GM12872 (cell line): ENCODE measurements around the gene MTTP.

Source experiments
- TF ChIP-seq, protein P1 (sequence below): IDR thresholded peaks from 3 replicates; pipeline ENCODE4 v1.5.1; 2011; ENCODE audit warnings: low read depth, mild to moderate bottlenecking, low read length, moderate library complexity; ENCODE audit not compliant: insufficient read depth

The MTTP gene

DNA sequence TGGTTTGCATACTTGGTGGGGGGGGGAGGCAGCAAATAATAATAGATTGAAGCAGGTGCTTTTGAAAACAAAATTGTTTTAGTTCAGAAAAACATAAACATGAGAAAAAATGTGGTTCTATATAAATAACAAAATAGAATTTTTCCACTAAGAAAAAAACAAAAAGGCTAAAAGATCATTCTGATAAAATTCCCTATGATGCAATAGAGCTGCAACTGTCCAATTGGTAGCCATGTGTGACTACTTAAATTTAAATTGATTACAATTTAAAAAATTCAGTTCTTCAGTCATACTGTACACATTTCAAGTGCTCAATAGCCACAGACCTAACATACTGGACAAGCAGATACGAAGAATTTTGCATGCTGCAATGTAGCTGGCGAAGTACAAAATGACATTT is 21.8 kb upstream of the MTTP start:
- TF ChIP-seq, protein P1, sequence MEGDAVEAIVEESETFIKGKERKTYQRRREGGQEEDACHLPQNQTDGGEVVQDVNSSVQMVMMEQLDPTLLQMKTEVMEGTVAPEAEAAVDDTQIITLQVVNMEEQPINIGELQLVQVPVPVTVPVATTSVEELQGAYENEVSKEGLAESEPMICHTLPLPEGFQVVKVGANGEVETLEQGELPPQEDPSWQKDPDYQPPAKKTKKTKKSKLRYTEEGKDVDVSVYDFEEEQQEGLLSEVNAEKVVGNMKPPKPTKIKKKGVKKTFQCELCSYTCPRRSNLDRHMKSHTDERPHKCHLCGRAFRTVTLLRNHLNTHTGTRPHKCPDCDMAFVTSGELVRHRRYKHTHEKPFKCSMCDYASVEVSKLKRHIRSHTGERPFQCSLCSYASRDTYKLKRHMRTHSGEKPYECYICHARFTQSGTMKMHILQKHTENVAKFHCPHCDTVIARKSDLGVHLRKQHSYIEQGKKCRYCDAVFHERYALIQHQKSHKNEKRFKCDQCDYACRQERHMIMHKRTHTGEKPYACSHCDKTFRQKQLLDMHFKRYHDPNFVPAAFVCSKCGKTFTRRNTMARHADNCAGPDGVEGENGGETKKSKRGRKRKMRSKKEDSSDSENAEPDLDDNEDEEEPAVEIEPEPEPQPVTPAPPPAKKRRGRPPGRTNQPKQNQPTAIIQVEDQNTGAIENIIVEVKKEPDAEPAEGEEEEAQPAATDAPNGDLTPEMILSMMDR, result no peak

DNA sequence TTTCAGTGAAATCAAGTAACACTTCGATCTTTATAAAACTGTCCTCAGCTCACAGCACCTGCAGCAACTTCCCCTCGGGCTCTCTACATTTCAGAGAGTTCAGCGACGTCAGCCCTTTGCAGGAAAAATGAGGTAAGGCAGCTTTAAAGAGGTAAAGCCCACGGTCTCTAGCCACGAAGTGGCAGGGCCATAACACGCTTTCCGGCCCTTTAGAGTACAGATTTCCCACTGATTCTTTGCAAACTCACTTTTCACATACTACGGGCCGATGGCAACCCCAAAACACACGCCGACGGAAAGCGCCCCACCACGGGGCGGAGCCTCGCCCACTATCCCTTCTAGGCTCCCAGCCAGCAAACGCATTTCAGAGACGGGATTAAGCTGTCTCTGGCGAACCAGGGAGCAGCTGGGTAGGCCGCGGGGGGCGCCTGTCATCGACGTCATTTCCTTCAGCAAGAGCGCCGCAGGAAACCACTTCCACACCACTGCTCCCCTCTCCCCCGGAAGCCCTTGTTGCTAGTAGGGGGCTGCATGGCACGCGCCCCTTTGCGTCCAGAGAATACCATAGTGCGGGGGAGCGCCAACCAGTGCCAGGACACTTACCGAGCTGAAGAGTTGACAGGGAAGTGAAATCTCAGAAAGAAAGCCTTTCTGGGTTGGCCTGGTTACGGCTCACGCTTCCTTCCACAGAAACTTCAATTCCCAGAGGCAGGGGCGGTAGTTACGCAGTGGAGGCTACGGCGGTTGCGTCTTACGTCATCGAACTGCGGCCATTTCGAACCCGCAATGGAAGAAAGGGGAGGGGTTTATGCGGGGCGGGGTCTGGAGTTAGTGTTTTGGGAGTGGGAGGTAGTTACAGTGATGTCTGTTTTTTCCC is 11.1 kb upstream of the MTTP start, which contains the start of gene TRMT10A:
Gene TRMT10A, minus strand, starts transcription at position 730 of the 877 bp plus-strand sequence. CDS start 4,701 bp downstream, outside the sequence.
- TF ChIP-seq, protein P1, result no peak

DNA sequence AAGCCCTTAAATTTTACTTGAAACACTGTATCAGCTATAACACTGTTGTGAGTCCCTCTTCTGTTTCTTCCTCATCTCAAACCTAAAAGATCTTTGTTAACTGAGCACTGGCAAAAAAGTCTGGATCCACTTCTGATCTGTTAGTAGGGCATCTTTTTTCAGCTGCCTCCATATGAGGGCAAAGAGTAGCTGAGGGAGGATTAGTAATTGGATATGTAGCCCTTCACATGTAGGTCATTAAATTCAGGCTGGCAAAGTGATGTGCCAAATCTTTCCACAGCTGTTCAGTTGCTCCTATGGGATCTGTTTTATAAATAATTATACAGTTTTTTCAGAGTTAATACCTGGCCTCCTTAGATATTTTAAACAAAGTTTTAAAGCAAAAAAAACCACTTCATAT is 9.7 kb upstream of the MTTP start:
- TF ChIP-seq, protein P1, result no peak

- TF ChIP-seq, protein P1, result no peak
Observed at GRCh38 chr4:99571883-99572282, 2.7 kb upstream of the MTTP start.

DNA sequence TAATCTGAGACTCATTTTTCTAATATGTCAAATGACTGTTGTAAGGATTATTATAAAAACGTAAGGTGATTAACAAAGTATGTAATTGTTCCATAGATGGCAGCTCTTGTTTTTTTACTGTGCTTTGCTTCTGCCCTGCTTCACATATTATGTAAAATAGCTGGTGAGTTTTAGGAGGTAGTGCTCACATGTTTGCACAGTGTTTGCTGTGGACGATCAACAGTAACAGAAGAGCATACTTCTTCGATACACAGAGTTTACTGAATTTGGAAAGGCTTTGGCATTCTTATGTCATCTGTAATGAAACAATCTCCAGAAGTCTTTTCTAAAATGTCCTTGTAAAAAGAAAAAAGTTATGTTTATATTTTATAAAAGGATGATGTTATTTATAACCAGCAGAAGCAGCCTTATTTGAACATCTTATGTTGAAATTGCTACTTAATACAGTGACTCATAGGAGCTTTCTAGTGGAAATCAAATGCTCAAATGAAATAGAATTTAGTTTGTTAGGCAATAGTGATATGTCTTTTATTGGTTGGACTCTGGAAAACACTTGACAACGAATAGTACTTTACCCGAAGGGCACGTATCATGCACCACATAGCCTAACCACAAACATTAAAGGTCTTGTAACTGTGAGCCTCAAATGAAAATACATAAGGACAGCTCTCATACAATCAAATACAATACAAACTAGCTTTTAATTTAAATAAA is 1.9 kb upstream of the MTTP start:
- TF ChIP-seq, protein P1, result no peak

DNA sequence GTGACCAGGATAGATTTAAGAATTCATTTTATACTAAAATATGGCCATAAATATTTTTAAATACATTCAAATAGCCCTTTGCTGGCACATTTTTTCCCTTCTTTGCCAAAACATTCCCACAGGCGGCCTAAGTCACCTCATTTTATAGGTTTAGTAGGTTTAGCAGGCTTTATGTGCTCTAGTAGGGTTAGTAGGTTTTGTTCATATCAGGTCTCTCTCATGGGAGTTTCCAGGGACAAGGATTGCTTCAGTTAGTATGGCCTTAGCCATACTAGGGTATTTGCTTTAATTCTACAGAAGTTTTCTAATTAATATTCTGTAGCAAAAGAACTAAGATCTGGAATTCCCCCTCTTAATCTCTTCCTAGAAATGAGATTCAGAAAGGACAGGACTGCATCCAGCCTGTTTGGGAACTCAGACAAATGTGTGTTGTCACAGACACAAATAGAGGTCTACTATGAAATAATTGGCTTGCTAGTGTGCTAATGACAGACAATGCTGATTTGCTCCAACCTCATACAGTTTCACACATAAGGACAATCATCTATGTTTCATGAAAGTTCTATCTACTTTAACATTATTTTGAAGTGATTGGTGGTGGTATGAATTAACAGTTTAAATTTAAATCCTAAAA is 772 bp upstream of the MTTP start:
- TF ChIP-seq, protein P1, result no peak

DNA sequence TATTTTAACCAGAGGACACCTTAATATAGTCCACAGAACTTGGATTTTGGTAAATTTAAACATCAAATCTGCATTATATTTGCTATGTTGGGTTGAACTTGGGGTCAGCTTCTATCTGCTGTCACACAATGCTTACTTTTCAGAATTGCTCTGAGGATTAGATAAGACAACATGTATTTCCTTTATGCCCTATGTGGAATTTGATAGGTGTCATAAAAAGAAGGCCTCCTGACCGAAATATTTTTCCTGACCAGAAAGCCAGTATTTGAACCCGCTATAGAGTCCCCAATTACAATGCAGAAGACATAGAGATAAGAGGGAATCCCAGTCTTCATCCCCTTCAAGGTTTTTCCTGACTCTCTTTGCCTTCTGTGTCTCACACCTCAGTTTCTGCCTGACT is 4.1 kb downstream of the MTTP start:
- TF ChIP-seq, protein P1, result no peak
